GM19240 (cell line): Measurements from ENCODE around the gene CTNNBL1.

Experiments used
- DNase-seq: peaks from one replicate; pipeline ENCODE4 v3.0.0; 2011; ENCODE audit warnings: low spot score; ENCODE audit not compliant: insufficient read length

CTNNBL1 gene

DNA sequence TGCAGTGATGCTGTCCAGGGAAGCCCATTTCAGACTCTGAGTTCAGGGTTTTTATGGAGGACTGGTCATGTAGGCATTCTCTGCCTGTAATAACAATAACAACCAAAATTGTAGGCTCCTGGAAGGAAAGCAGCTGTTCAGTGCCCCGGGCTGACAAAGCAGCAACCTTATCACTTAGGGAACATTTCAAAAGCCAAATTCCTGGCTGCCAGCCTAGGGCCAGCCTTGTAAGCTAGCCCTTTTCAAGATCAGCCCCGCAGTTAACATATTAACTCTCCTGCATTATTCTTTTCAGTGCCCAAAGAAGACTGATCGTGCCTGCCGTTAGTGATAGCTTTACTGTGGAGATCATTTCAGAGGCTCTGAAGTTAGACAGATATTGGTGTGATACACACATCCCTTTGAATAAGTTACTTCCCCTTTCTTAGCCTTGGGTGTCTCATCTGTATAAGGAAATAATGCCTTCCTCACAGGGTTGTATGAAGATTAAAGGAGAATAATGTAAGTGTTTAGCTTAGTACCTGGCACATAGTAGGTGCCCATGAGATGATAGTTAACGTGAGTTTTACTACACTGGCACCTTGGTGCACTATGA is 44.1 kb downstream of the CTNNBL1 start:
- no peak for DNase-seq

DNA sequence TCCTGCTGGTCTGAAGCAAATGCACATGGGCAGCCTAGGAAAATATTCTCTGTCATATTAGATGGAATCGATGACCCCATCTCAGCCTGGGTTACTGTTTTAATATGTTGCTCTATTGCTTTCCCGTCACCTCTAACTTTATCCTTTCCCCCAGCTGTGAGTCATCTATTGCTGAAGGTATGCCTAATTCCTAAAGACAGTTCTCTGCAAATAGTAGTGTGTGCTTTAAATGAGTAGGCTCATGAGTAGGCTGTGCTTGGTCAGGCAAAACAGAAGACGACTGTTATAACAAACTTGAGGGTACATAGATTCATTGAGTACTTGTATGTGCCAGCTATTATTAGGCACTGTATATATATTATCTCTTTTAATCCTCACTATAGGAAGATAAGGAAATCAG is 47.2 kb downstream of the CTNNBL1 start:
- DNase-seq: no peak

DNA sequence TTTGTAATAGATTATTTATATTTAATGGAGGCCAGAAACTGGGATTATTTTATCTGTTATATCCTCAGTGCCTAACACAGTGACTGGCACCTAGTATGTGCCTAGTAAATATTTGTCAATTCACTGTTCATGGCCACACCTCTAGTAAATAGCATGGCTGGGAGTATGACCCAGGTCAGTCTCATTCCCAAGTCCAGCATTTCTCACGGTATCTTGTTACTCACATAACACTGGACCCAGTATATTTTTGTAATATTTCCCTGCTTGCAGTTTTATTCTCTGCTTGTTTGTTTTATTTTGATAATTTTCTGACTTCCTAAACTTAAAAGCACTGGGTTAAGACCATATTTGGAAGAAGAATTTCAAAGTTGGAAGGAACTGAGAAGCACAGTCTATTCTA is 47.7 kb downstream of the CTNNBL1 start:
- no peak for DNase-seq

DNA sequence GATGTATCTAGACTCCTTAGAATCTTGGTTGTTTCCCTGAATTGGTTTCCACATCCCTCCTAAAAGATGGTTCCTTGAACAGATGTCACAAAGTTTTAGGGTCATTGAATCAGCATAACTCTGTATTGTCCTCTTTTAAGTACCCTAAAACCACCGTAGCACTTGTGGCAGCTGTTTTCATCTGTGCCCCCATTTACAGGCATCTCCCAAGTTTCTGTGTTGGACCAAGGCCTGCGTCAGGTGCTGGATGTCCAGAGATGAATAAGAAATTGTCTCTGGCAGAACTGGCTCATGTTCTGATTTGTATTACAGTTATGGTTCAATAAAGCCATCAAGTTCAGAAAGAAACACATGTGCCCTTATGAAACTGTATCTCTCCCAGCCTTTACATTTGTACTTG is 48.3 kb downstream of the CTNNBL1 start:
- no peak for DNase-seq

DNA sequence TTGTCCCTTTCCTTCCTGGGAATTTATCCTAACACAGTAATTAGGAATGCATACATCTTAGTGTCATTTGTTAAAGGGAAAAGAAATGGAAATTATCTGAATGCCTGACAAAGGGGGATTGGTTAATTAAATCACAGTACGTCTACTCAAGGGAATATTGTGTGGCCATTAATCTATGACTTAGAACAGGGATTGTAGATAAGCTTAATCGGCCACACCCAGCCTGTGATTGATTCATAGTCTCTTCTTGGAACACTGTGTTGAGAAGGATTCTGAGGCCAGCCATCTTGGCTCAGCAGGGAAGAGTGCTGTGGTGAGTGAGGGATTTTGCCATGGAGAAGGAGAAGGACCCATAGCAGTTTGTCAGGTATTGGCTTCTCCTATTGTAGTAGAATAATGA is 50.5 kb downstream of the CTNNBL1 start:
- no peak for DNase-seq

DNA sequence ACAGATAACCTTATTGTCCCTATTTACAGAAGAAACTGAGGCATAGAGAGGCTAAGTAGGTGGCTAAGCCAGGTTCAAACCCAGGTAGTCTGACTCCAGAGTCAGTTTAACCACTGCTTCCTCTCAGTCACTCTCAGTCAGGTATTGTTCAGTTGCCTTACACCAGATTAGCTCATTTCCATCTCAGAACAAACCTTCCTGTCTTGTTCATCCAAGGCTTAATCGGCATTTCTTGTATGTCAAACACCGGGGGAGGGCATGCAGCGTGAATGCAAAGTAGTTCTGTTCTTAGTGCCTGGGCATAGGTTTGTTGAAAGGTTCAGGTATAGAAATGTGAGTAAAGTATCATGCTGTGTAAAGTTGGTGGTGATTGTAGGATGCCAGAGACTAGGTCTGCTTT is 51.7 kb downstream of the CTNNBL1 start:
- no peak for DNase-seq

DNA sequence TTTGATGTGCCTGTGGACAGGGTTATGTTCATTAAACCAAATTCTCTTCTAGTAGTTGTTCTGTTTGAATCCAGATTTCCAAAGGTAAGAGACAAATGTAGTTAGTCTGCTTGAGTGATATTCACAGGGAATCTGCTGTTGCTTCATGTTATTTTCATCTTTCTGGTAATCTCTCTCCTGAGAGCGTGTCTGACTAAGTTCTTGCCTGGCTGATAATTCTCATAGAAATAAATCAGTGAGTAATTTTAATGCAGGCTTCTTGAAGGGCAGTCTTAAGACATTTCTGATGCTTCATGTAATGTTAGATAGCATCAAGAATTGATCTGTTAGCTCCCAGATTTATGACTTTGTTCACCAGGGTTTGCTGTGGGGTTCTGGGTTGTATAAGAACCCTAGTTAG is 54.2 kb downstream of the CTNNBL1 start:
- no peak for DNase-seq

DNA sequence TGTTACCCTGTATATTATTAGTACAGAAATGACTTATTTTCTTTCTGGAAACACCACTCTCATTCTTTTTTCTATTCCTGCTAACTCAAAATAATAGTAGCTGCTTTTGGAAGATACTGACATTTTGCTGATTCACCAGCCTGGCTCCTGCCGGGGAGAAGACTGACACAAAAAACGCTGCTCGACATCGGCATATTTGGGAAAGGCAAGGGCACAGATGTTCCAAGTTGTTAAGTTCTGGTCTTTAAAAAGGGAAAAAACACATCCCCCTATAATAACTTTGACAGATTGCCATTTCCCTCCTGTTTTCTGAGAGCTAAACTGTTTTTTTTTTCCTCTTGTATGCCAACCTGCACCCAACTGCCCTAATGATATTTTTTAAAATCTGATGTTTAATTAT is 55.4 kb downstream of the CTNNBL1 start:
- DNase-seq: no peak

DNA sequence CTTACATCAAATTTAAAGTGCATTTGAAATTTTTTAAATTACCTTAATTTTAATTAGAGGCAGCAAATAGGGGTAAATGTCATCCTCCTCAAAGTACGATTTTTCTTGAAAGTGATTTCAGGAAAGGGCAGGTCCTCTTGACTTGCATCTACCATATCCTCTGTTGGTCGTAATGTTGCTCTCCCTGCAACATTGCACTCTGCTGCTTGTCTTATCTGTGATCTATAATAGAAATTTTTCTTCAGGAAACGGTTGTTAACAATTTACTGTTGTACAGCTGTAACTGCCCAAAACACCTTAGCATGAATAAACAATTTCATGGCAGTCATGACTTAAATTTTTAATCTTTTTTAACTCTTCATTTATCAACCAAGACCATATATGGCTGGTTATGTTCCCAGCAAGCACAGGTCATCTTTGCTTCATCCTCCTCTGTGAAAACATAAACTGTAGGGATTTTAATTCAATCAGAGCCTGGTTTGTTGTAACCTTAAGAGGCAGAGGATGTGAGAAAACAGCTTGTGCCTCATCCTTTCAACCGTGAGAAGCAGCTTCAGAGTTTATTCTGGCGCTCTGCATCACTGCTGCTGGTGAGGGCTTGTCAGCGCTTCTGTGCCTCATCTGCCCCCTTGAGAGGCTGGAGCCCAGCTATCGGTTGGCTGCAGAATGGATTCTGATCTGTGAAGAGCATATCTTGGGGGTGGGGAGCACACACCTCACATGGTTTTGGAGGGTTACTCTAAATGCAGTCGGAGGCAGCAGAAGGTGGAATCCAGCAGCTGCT is 56.0 kb downstream of the CTNNBL1 start:
- DNase-seq: no peak

DNA sequence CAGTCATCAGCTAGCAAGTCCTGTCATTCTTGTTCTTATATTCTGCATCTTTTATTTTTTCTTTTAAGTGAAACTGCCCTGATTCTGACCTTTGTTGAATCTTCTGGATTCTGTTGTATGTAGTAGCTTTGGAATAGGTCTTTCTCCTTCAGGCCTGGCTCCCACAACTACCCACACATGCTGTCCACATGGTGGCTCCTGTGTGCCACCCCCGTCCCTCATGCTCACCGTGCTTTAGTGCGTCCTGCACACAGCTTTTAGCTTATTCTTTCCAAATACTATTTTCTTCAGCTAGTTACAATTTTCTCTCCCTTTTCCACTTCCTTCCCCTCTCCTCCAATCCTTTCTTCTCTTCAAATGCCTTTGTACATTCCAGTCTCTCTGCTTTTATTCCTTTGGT is 61.8 kb downstream of the CTNNBL1 start:
- DNase-seq: no peak

DNA sequence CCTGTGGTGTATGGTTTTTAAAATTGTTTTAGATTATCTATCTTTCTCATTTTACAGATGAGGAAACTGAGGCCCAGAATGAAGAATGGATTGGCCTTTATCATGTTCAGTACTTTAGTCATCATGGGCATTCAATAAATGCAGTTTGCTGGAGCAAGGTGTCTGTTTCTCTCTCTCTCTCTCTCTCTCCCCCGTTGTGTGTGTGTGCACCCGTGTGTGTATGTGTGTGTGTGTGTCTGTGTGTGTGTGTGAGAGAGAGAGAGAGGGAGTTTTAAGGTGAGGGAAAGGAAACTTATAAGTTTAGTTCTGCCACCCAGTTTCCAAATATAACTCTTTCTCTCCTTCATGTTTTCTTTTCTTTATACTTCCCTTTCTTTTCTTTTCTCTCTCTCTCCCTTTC is 62.4 kb downstream of the CTNNBL1 start:
- DNase-seq: no peak

DNA sequence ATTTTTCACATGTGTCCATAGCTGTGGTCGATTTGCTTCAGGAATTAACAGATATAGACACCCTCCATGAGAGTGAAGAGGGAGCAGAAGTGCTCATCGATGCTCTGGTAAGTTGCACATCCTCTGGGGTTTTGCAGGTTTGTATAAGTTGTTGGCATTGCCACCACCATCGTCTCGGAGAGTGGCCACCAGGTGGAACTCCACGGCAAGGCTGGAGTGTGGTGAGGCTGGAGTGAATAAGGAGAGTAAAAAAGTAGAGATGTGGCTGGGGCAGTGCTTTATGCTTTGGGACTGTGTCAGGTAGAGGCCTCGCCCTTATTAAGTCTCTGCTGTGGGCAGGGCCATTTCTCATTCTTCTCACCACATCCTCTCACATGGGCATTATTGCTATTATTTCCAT is 63.7 kb downstream of the CTNNBL1 start:
- DNase-seq: no peak

DNA sequence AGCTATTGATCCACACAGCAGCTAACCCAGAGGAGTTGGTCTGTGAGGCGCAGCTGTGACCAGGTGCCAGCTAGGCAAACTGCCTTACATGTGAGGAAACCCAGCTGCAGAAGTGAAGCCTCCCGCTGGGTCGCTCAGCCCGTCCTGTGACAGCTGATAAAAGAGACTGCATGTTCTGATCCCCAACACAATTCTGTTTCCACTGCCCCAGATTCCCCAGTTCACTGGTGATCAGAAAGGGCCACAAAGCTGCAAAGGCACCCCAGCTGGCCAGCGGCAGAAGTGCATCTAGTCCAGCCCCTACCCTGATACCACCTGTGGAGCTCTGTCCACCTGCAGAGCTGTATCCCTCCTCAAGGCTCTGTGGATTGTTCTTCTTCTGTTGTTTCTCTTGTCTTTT is 64.5 kb downstream of the CTNNBL1 start:
- no peak for DNase-seq

DNA sequence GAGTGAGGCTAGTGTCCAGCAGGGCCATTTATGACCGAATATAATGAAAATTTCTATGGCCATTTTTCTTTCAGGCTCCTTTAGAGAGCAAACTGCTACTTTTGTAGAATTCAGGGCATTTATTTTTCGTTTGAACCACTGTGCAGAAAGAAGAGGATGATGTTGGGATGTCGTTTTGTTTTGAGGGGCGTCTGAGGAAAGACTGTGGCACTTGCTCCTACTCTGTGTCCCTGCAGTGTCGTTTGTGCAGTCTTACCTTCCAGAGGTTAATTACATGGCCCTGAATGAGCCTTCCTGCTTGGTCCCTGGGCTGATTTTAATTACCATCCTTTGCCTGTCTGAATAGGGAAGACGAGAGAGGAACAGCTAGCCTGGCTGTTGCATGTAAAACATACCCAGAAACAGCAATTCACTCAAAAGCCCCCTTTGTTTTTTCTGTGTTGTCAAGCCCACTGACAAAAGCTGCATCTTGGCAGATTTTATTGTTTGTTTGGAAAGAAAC is 65.3 kb downstream of the CTNNBL1 start:
- DNase-seq: no peak

DNA sequence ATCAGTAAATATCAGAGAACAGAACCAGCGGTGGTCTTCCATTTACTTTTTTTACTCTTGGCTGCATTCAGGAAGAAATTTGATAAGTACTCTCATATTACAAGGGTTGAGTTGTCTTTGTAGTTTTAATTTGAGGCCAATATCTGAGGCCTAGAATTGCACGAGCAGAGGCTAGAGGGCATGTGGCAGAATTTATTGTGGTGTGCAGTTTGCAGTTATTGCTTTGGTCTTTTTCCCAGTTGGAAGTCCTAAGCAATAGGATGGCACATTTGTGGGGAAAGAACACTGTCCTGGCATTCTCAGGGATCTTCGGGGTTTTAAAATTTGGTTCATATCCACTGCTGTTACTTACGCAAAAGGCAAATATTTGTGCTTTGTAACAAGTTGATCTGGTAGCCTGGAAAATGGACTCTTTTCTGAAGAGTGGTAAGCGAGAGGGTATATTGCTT is 66.0 kb downstream of the CTNNBL1 start:
- no peak for DNase-seq

DNA sequence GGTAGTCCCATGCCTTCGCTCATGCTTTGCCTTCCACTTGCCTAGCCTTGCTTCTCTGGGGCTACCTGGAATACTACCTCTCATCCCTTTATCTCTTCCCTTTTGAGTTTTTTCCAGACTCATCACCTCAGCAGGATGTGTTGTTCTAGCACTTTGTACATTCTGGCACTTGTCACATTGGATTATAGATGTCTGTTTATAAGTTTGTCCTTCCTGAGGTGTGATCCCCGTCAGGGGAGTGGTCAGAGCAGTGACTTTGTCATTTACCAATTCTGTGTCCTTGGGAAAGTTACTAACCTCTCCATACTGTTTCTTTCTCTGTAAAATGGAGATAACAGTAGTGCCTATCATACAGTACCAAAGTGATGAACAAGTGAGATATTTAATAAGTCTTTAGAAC is 66.5 kb downstream of the CTNNBL1 start:
- no peak for DNase-seq

DNA sequence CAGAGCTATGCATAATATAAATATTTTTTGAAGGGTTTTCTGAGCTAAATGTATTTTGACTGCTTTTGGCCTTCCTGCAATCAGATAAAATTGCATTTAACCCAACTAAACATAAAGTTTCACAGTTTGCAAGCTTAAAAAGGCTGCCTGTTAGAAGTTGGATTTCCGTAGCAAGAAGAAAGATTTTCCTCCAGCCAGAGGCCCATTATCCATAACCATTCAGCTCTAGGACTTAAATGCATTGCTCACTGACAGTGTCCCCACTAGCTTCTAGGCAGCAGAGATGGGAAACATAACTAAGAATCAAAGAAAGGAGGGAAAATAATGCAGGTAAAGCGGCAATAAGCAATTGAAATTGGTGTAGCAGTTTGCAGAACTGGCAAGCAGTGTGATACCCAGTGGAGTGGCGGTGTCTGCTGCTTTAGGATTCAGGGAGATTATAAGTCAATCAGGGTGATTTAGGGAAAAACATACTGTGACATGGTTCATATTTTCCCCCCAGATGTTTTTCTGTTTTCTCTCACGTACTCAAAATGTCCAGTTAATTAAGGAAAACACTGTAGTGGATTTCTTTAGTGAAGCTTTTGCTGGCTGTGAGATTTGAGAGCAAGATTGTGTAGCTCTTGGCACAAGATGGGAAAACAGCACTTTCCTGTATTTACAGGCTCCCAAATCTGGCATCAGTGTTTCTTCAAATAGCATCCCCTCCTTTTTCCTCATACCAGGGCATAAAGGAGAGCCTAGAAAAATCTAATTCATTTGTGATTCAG is 69.1 kb downstream of the CTNNBL1 start:
- DNase-seq: no peak

DNA sequence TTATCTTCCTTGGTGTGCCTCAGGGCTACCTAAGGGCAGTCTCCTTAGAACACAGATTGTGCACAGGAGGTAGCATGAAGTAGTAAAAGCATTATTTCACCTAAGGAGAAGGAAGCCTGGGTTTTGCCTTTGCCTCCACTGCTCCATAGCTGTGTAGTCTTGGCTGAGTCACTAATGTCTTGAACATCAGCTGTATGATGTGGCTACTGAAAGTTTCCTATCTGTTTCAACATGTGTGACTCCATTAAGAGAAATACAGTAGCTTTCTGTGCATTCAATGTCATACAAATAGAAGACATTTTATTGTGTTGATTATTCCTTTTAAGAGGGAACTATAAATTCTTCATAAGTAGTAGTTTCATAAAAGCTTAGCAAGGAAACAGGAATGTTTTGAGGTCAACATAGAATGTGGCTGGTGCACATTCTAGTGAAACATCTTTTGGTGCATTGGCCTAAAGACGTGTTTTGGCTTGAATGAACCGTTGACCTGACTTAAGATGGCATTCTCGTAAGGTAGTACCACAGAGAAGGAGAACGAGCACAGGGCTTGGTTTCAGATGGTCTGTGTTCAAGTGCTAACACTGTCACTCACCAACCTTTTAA is 70.6 kb downstream of the CTNNBL1 start:
- no peak for DNase-seq

DNA sequence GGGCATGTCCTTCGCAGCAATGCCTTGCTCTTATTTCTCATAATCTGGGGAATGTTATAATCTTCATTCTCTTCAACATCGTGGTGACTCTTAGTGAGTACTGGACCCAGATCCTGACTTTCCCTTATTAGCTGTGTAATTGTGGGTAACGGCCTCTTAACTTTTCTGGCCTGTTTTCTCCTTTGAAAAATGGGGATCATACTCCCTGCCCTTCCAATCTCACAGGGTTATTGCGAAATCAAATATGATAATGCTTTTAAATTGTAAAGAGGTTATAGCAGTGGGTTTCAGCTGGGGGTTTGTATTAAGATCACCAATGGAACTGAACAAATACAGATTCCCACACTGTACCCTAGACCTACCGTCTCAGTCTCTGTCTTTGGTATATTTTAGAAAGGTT is 77.1 kb downstream of the CTNNBL1 start:
- DNase-seq: no peak

DNA sequence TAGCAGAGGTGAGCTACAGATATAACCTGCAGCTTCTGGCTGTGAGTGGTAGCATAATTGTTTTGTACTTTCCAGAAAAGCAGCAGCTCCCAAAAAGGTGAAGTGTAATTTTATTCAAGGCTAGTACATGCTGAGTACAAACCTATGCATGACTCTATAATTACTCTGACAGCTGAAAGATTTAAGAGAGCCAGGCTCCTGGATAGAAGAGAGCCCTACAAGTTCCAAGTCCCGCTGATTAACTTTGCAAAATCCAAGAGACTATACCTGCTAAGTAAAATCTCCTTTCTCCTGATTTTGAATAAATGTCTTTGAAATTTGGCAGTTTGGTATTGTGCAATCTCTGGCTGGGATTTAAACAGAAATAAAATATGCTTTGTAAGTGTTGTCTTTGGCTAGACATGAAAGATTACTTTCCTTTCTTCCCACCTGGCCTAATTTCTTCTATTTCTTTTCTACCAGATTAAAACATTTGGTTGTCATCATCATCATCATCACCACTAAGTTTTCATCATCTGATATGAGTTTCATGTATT is 79.5 kb downstream of the CTNNBL1 start:
- no peak for DNase-seq

DNA sequence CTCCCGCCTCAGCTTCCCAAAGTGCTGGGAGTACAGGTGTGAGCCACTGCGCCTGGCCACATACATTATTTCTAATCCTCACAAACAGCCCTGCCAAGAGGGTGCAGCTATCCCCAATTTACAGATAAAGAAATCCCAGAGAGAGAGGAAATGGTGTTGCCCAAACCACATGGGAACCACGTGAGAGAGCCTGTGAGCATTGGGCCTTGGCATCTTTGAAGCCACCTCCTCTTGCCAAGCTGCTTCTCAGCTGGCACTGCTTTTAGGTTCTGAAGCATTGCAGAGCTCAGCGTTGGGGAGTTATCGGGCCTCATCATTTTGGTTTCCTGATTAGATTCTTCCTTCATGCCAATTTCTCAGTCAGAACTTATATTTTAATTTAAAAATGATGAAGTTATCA is 80.3 kb downstream of the CTNNBL1 start:
- DNase-seq: no peak

DNA sequence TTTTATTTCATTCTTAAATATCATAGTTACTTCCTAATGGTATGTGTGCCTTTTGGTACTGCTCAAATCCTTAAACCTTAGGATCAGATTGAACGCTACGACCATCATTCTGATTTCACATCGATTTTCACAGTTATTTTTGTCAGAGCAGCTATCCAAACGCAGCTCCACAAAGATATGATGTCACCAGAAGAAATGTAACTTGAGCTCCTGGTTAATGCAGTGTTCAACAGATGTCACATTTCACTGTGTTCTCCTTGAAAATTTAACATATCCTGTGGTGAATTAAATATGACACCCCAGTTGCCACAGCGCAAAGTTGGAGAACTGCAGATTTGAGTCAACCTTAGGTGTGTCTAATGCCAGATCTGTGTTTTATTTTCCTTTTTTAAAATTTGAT is 81.4 kb downstream of the CTNNBL1 start:
- no peak for DNase-seq
